ENCODE results near the gene SLC26A9. TPM values are rescaled to one million over a fixed set of nuclear protein-coding genes. Genes with fewer than 3 reads are reported as not detected.

SLC26A9 gene
- total and polyA plus RNA-seq, 2 of the 4 experiments (the other 2 are of a cell fraction), result not detected

- Histone ChIP-seq H3K4me3 (ENCODE audit: insufficient read depth, low read depth, low read length) (no peak overlapping the region), H3K79me1 (ENCODE audit: low read depth in 1 of 2, low read length in 2 of 2) (no peaks in the 10 kb centered on the region), H4K8ac (ENCODE audit: low read depth in 2 of 2, low read length in 2 of 2) (no peak overlapping the region), H3K36me3 (ENCODE audit: control insufficient read depth, insufficient read depth, low read length) (no peaks in the 10 kb centered on the region), H3K4me2 (ENCODE audit: low read depth, low read length) (no peak overlapping the region), H2BK120ac (ENCODE audit: low read depth, low read length) (no peak overlapping the region), H3K27me3 (ENCODE audit: control insufficient read depth, insufficient read depth, low read length) (peaks cover 42% of the 10 kb centered on the region), H3K9me3 (ENCODE audit: control insufficient read depth, insufficient read depth, low read length) (no peaks in the 10 kb centered on the region), H4K20me1 (ENCODE audit: insufficient read depth, low read length) (no peaks in the 10 kb centered on the region), H3K56ac (ENCODE audit: extremely low read depth, insufficient read depth, low read length) (no peak overlapping the region), H3K14ac (replicated peaks; ENCODE audit: low read depth, low read length) (no peak overlapping the region), H2BK15ac (ENCODE audit: low read depth, low read length) (0 out of 3 replicates have a peak overlapping the region, but pooled peaks have one; percentile 32), H3K27ac (ENCODE audit: insufficient read depth, low read length) (no peak overlapping the region), H4K5ac (ENCODE audit: low read depth, low read length) (no peak overlapping the region), H3K4me1 (ENCODE audit: control insufficient read depth, insufficient read depth, low read length) (no peaks in the 10 kb centered on the region), H2AK9ac (replicated peaks; ENCODE audit: low read depth, low read length, poor library complexity) (no peak overlapping the region), H3K18ac (ENCODE audit: low read depth, low read length) (no peak overlapping the region), H2AK5ac (ENCODE audit: low read depth, low read length) (no peak overlapping the region), H3K23ac (ENCODE audit: low read depth, low read length) (no peak overlapping the region), H3K9me1 (ENCODE audit: insufficient read depth, low read length) (no peaks in the 10 kb centered on the region; the same call in 1 of the 2 replicates), H4K91ac (ENCODE audit: insufficient read depth, low read depth, low read length) (no peak overlapping the region), H2BK5ac (ENCODE audit: low read depth, low read length, poor library complexity, severe bottlenecking) (no peak overlapping the region), H2AFZ (replicated peaks; ENCODE audit: low read length, poor library complexity) (no peak overlapping the region), H3K4ac (ENCODE audit: low read depth, low read length) (no peak overlapping the region), H3K9ac (ENCODE audit: low read depth, low read length) (no peak overlapping the region), H2BK20ac (ENCODE audit: low read depth, low read length) (no peak overlapping the region)
- in situ Hi-C loops (cut with MboI; ENCODE audit: low sequenced_read_pairs) (loop anchor here (5.0 kb wide), 2 partner anchors 42 to 177 kb away; no protein-coding TSS in a partner anchor), intact Hi-C loops (cut with micrococcal nuclease) (no loop called here), dilution Hi-C loops (cut with HindIII; ENCODE audit: low sequenced_read_pairs, unreplicated experiment) (no loop called here)
- ChIA-PET CTCF (interaction anchor here (11.2 kb wide), 1 partner anchor 52 kb away, joined by 161 read pairs; no protein-coding TSS in a partner anchor), POLR2A (ENCODE audit: unreplicated experiment) (no interaction called here)
- ATAC-seq (ENCODE audit: low read depth) (peak; percentile 42), DNase-seq (peak; percentile 85)
- TF ChIP-seq FOS (IDR thresholded peaks at IDR 0.05; ENCODE audit: low read depth, low read length), result peak; percentile 46; the same call in 1 of the 2 replicates
- no peak for TF ChIP-seq NFE2L2 (IDR thresholded peaks at IDR 0.05; ENCODE audit: low read depth, low read length)
- no CpG with 5 or more reads among the region's 9 CpGs for WGBS, 2 experiments (ENCODE audit: extremely low coverage in 2 of 2, insufficient read length in 1 of 2)
- BruUV-seq (replicated peaks), result no TSS peak
These were observed 17.5 kb downstream of the SLC26A9 start for GRCh38 chr1:205925736-205926135.
